Mesenchymal stem cell (in vitro differentiated cells and primary cell): Measurements from ENCODE around the gene SGK2.

Source experiments
- DNase-seq: peaks from one replicate; pipeline ENCODE4 v3.0.0-alpha.2; 2013
- H2AFZ ChIP-seq: one replicate; pipeline ENCODE4 v1.6.1; 2013; ENCODE audit warnings: low read depth, mild to moderate bottlenecking, control low read depth, inconsistent platforms, low read length, moderate library complexity
- H2AK5ac ChIP-seq: 2 replicates; pipeline ENCODE4 v1.6.1; 2013; ENCODE audit warnings: low read length, moderate library complexity, mild to moderate bottlenecking, inconsistent platforms; ENCODE audit not compliant: severe bottlenecking
- H2BK120ac ChIP-seq: one replicate; pipeline ENCODE4 v1.6.1; 2013; ENCODE audit warnings: low read depth, mild to moderate bottlenecking, inconsistent platforms, low read length, moderate library complexity
- H2BK12ac ChIP-seq, 2 experiments: one replicate each; pipeline ENCODE4 v1.6.1; 2013; ENCODE audit warnings: inconsistent platforms in 2 of 2, low read length in 2 of 2, mild to moderate bottlenecking in 2 of 2, moderate library complexity in 2 of 2, control low read depth in 1 of 2
- H2BK15ac ChIP-seq: one replicate; pipeline ENCODE4 v1.6.1; 2013; ENCODE audit warnings: mild to moderate bottlenecking, low read depth, inconsistent platforms; ENCODE audit not compliant: poor library complexity, severe bottlenecking
- H2BK5ac ChIP-seq: 2 replicates; pipeline ENCODE4 v1.6.1; 2013; ENCODE audit warnings: low read depth, mild to moderate bottlenecking, low read length, control low read depth, inconsistent platforms; ENCODE audit not compliant: poor library complexity, severe bottlenecking
- H3K14ac ChIP-seq, 2 experiments: one replicate each; pipeline ENCODE4 v1.6.1; 2013; ENCODE audit warnings: inconsistent platforms in 2 of 2, low read length in 2 of 2, control low read depth in 1 of 2, mild to moderate bottlenecking in 1 of 2, moderate library complexity in 1 of 2
- H3K18ac ChIP-seq, 2 experiments: one replicate each; pipeline ENCODE4 v1.6.1; 2013; ENCODE audit warnings: inconsistent platforms in 2 of 2, low read length in 2 of 2, control low read depth in 1 of 2, low read depth in 1 of 2, mild to moderate bottlenecking in 1 of 2
- H3K23ac ChIP-seq, 2 experiments: one replicate each; pipeline ENCODE4 v1.6.1; 2013; ENCODE audit warnings: inconsistent platforms in 2 of 2, low read length in 2 of 2, mild to moderate bottlenecking in 2 of 2, moderate library complexity in 2 of 2, control low read depth in 1 of 2
- H3K27ac ChIP-seq: 2 replicates; pipeline ENCODE4 v1.5.1; 2013; ENCODE audit warnings: mild to moderate bottlenecking, moderate library complexity, low read length, control low read depth, inconsistent platforms; ENCODE audit not compliant: poor library complexity, severe bottlenecking
- H3K27me3 ChIP-seq, 2 experiments: 2 replicates each; pipeline versions ENCODE4 v1.6.1 to v1.7.0; 2013; ENCODE audit warnings: low read length in 2 of 2, mild to moderate bottlenecking in 2 of 2, moderate library complexity in 2 of 2, control low read depth in 1 of 2, inconsistent platforms in 1 of 2; ENCODE audit not compliant: control insufficient read depth in 1 of 2, insufficient read depth in 1 of 2
- H3K36me3 ChIP-seq, 2 experiments: 2 replicates each; pipeline versions ENCODE4 v1.6.1 to v1.7.0; 2013; ENCODE audit warnings: low read length in 2 of 2, control low read depth in 1 of 2, inconsistent platforms in 1 of 2, low read depth in 1 of 2, mild to moderate bottlenecking in 1 of 2; ENCODE audit not compliant: insufficient read depth in 2 of 2, control insufficient read depth in 1 of 2
- H3K4ac ChIP-seq, 2 experiments: one replicate each; pipeline ENCODE4 v1.6.1; 2013; ENCODE audit warnings: inconsistent platforms in 2 of 2, low read length in 2 of 2, mild to moderate bottlenecking in 2 of 2, moderate library complexity in 2 of 2, control low read depth in 1 of 2, low read depth in 1 of 2
- H3K4me1 ChIP-seq: 2 replicates; pipeline ENCODE4 v1.6.1; 2013; ENCODE audit warnings: low read depth, low read length, control low read depth; ENCODE audit not compliant: control insufficient read depth, insufficient read depth
- H3K4me2 ChIP-seq: 2 replicates; pipeline ENCODE4 v1.6.1; 2013; ENCODE audit warnings: low read length, mild to moderate bottlenecking, inconsistent platforms; ENCODE audit not compliant: poor library complexity, severe bottlenecking
- H3K4me3 ChIP-seq, 2 experiments: 2 replicates each; pipeline versions ENCODE4 v1.5.1 to v1.7.0; 2013; ENCODE audit warnings: low read length in 2 of 2, mild to moderate bottlenecking in 2 of 2, control low read depth in 1 of 2, low read depth in 1 of 2; ENCODE audit not compliant: insufficient read depth in 1 of 2
- H3K79me1 ChIP-seq: replicated peaks from 2 replicates; pipeline ENCODE4 v1.6.1; 2013; ENCODE audit warnings: mild to moderate bottlenecking, control low read depth, low read length, inconsistent platforms; ENCODE audit not compliant: poor library complexity, severe bottlenecking
- H3K9ac ChIP-seq: 2 replicates; pipeline ENCODE4 v1.7.0; 2013; ENCODE audit warnings: mild to moderate bottlenecking, low read length, moderate library complexity
- H3K9me3 ChIP-seq: 2 replicates; pipeline ENCODE4 v1.7.0; 2013; ENCODE audit warnings: mild to moderate bottlenecking, low read length; ENCODE audit not compliant: control insufficient read depth
- H4K8ac ChIP-seq: one replicate; pipeline ENCODE4 v1.6.1; 2013; ENCODE audit warnings: inconsistent platforms, mild to moderate bottlenecking, low read length, moderate library complexity
- H4K91ac ChIP-seq: one replicate; pipeline ENCODE4 v1.6.1; 2013; ENCODE audit warnings: mild to moderate bottlenecking, low read length, inconsistent platforms
- WGBS: methylation state at CpG from one replicate; pipeline ENCODE4 v1.1.7; 2013; ENCODE audit warnings: mixed read lengths; 5-methylcytosine and 5-hydroxymethylcytosine counted together

SGK2 gene

DNA sequence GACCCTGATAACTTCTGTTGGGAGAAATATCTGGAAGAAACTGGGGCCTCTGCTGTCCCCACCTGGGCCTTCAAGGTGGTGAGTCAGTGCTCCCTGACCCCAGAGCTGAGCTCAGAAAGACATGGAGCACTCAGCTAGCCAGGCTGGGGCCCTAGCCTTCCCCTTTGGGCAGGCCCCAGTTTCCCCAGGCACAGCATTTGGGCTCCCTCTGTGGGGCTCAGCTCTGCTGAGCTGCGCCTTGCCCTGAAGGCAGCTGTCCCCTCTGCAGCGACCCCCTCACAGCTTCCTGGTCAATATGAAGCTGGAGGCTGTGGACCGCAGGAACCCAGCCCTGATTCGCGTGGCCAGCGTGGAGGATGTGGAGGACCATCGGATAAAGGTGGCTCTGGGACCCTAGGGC lies 24.8 kb upstream of the SGK2 start:
- Histone ChIP-seq H2BK15ac (no peak overlapping the region), H2AFZ (no peak overlapping the region), H3K4me1 (peaks cover 6% of the 10 kb centered on the region), H3K9ac (no peak overlapping the region), H3K4me3 (no peak overlapping the region), H3K27ac (no peak overlapping the region), H3K18ac (no peak overlapping the region), H2BK12ac (no peak overlapping the region), H3K14ac (no peak overlapping the region), H3K23ac (no peak overlapping the region), H2AK5ac (no peak overlapping the region), H3K9me3 (no peaks in the 10 kb centered on the region), H2BK5ac (no peak overlapping the region), H3K27me3 (no peaks in the 10 kb centered on the region), H4K8ac (no peak overlapping the region), H3K4ac (no peak overlapping the region), H3K4me2 (no peak overlapping the region), H3K79me1 (no peaks in the 10 kb centered on the region), H3K36me3 (peaks cover 0 to 40% of the 10 kb centered on the region in 2 experiments), H2BK120ac (no peak overlapping the region), H4K91ac (no peak overlapping the region)
- WGBS, result 95% methylated on average over 7 of the region's 7 CpGs
- DNase-seq, result no peak

DNA sequence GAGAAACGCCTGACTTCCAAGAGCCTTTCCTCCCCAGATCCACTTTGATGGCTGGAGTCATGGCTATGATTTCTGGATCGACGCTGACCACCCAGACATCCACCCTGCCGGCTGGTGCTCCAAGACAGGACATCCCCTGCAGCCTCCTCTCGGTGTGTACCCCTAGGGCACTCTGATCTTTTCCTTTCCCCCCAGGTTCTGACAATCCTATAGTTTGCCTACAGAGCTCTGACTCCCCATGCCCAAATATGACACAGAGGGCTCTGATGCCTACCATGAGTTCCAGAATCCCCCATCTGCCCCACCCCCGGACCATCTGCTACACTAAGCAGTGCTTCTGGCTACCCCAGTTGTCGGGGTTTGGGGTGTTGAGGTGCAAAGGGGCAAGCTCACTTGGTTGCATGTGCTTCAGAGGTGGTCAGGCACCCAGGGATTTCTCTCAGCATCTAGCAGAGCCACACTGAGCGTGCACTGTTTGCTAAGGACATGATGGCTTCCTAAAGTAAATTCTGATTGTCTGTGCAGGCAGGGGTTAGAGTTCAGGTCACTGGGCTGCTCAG lies 24.0 kb upstream of the SGK2 start:
- no peak overlapping the region for H3K14ac ChIP-seq
- H2BK15ac ChIP-seq, result no peak overlapping the region
- DNase-seq, result no peak
- no peaks in the 10 kb centered on the region for H3K79me1 ChIP-seq
- no peaks in the 10 kb centered on the region for H3K9me3 ChIP-seq
- no peak overlapping the region for H3K27ac ChIP-seq
- peaks cover 0 to 39% of the 10 kb centered on the region in 2 experiments for H3K36me3 ChIP-seq
- no peak overlapping the region for H2AK5ac ChIP-seq
- 87% methylated on average over 7 of the region's 8 CpGs for WGBS
- no peak overlapping the region for H3K4me2 ChIP-seq
- no peak overlapping the region for H2BK120ac ChIP-seq
- no peaks in the 10 kb centered on the region for H3K27me3 ChIP-seq
- H3K23ac ChIP-seq, result no peak overlapping the region
- no peak overlapping the region for H4K8ac ChIP-seq
- H3K4ac ChIP-seq, result no peak overlapping the region
- no peak overlapping the region for H3K4me3 ChIP-seq
- H2BK5ac ChIP-seq, result no peak overlapping the region
- H2BK12ac ChIP-seq, result no peak overlapping the region
- H4K91ac ChIP-seq, result no peak overlapping the region
- H3K9ac ChIP-seq, result no peak overlapping the region
- H3K4me1 ChIP-seq, result peaks cover 8% of the 10 kb centered on the region
- H3K18ac ChIP-seq, result no peak overlapping the region
- H2AFZ ChIP-seq, result no peak overlapping the region

DNA sequence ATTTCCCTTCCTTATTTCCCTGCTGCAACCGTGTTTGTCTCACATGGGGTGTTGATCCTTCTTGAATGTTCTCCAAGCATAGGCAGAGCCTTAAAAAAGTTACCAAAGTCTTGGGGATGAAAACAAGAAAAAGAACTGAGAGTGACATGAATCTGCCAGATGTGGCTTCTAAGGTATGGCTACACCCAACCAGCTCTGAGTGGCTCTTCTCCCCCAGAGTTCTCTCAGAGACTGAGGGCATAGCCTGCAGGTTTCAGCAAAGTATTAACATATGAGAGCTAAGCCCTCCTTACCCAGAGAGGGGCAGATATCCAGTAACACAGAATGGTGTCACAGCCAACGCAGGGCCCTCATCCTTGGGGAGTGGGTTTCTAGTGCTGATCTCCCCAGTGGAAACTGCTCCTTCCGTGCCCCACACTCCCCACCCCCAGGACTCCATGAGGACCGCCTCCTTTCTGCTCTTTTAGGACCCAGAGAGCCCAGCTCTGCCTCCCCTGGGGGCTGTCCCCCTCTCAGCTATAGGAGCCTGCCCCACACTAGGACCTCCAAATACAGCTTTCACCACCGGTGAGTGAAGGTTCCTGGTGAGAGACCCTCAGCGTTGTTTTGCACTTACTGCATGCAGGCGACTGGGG lies 23.3 kb upstream of the SGK2 start:
- Histone ChIP-seq H4K8ac (no peak overlapping the region), H3K18ac (no peak overlapping the region), H2BK15ac (no peak overlapping the region), H3K4me1 (peaks cover 6% of the 10 kb centered on the region), H2BK120ac (no peak overlapping the region), H2BK12ac (no peak overlapping the region), H2AK5ac (no peak overlapping the region), H2BK5ac (no peak overlapping the region), H2AFZ (no peak overlapping the region), H4K91ac (no peak overlapping the region), H3K9ac (no peak overlapping the region), H3K79me1 (no peaks in the 10 kb centered on the region), H3K27me3 (no peaks in the 10 kb centered on the region), H3K4me2 (no peak overlapping the region), H3K4me3 (no peak overlapping the region), H3K36me3 (peaks cover 0 to 41% of the 10 kb centered on the region in 2 experiments), H3K27ac (no peak overlapping the region), H3K4ac (no peak overlapping the region), H3K23ac (no peak overlapping the region), H3K14ac (no peak overlapping the region), H3K9me3 (no peaks in the 10 kb centered on the region)
- WGBS, result 86% methylated on average over 7 of the region's 7 CpGs
- no peak for DNase-seq

DNA sequence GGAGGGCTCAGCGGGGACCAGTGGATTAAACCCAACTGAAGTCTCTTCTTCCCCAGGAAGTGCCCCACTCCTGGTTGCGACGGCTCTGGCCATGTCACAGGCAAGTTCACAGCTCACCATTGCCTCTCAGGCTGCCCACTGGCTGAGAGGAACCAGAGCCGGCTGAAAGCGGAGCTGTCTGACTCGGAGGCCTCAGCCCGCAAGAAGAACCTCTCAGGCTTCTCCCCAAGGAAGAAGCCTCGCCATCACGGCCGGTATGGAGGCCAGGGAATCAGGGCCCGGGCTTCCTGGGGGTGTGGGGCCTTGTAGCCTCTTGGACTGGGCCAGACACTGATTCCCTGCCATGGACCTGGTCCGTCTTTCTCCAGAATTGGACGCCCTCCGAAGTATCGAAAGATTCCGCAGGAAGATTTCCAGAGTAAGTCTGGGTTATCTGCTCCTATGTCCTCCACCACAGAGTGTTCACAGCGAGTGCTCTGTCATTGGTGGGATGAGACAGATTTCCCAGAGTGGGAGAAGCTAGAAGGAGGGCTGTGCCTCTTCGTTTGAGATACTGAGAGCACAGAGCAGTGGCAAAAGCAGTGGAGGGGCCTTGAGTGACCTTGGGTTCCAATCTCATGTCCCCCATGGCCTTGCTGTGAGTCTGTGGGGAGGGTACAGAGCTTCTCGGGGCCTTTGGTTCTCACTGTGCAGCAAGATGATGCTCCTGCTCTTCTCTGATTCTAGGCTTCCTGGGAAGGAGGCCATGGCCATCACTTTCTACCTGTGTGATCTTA lies 22.6 kb upstream of the SGK2 start:
- Histone ChIP-seq H3K27me3 (no peaks in the 10 kb centered on the region), H3K14ac (no peak overlapping the region), H3K4me2 (no peak overlapping the region), H3K9ac (no peak overlapping the region), H2BK5ac (no peak overlapping the region), H4K8ac (no peak overlapping the region), H3K4me1 (peaks cover 4% of the 10 kb centered on the region), H4K91ac (no peak overlapping the region), H2AK5ac (no peak overlapping the region), H2BK12ac (no peak overlapping the region), H3K9me3 (no peaks in the 10 kb centered on the region), H2BK120ac (no peak overlapping the region), H3K27ac (no peak overlapping the region), H3K4ac (no peak overlapping the region), H3K23ac (no peak overlapping the region), H3K36me3 (peaks cover 0 to 43% of the 10 kb centered on the region in 2 experiments), H3K4me3 (no peak overlapping the region), H3K18ac (no peak overlapping the region), H2AFZ (no peak overlapping the region), H2BK15ac (no peak overlapping the region), H3K79me1 (no peaks in the 10 kb centered on the region)
- 90% methylated on average over 19 of the region's 19 CpGs for WGBS
- DNase-seq, result no peak
